Fibroblast of skin of scalp (primary cell): ENCODE data around the gene NPLOC4.

Experiments
- DNase-seq: peaks from one replicate; pipeline ENCODE4 v3.0.0-alpha.2; 2013

NPLOC4 gene

DNA sequence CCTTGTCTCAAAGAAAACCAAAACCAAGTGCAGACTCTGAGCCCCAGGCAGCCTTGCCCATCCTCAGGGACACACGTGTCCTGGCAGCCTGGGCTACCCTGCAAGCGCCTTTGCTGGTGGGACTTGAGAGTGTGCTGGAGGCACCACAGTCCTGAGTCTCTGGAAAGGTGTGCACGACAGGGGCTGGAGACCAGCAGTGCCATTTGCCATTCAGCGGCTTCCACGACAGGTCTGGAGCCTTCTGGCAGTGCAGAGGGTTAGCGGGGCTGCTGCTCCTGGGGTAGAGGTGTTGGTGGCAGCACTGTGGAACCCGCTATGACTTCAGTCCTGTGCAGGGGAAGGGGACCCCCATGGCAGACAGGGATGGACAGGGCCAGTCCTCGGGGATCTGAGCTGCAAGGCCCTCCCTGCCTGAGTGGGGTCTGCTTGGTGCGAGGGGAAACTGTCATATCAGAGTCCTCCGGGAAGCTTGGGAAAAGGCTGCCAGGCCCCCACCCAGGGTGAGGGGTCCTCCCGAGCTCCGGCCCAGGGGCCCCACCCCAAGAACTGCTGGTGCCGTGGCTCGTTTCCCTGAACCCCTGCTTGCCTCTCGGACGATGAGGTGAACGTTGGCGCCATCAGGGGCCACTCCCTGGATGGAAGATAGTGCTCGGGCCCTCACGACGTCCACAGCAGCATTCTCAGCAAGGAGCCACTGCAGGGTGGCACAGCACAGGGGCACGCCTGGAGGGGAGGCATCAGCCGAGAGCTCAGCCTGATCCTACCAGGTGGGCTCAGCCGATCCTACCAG, 91.6 kb downstream of the NPLOC4 start:
- DNase-seq: no peak

GRCh38 chr17:81544281-81544974, 92.5 kb downstream of the NPLOC4 start:
- no peak for DNase-seq

GRCh38 chr17:81543756-81544155, 93.2 kb downstream of the NPLOC4 start:
- no peak for DNase-seq

GRCh38 chr17:81543339-81543675, 93.6 kb downstream of the NPLOC4 start:
- DNase-seq: no peak

DNA sequence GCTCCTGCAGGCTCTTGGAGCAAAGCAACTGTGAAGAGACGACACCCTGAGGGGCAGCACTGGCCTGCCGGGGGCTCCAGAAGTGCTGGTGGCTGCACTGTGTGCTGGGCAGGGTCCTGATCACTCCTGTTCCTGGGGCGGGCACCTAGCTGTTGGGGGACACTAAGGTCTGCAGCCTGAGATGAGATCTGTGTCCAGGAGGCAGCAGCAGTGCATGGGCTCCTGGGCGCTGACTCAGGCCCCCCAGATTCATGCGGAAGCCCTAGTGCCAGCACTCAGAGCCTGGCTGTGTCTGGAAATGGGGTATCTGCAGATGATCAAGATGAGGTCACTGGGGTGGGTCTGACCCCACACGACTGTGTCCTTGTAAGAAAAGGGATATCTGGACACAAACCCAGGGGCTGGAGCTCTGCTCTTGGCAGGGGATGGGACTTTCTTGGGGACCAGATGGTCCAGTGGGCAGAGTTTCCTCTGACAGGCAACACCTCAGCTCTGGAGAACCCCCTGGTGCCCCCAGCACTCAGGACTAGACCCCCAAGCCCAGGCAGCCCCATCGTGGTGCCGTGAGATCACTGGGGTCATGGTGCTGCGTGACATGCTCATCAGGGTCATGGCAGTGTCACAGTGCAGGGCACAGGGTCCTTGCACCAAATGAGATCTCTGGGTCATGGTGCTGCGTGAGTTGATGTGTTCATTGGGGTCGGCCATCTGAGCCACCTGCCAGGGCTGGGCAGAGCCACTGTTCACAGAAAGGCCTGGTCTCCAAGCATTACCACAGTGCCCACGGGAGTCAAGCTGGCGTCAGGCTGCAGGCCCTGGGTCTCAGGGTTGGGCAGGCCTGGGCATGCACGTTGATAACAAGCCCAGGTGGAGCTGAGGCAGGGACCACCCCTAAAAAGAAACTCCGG, 94.2 kb downstream of the NPLOC4 start:
- DNase-seq: no peak

DNA sequence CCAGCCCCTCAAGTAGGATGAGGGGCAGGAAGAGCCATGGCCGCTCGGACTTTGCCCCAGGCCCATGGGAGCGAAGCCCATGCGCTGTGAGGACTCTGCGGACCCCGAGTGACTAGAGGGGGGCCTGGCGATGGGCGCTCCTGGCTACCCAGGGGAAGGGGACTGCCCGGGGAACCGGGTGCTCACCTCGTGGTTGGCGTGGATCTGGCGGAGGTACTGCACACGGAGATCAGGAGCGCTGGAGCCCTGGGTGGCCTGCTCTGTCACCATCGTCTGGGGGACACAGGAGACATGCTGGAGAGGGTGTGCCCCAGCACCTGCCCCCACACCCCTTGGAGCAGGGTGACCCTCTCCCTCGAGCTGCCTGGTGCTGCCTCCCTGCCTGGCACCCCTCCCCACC, 95.8 kb downstream of the NPLOC4 start:
- DNase-seq: no peak

DNA sequence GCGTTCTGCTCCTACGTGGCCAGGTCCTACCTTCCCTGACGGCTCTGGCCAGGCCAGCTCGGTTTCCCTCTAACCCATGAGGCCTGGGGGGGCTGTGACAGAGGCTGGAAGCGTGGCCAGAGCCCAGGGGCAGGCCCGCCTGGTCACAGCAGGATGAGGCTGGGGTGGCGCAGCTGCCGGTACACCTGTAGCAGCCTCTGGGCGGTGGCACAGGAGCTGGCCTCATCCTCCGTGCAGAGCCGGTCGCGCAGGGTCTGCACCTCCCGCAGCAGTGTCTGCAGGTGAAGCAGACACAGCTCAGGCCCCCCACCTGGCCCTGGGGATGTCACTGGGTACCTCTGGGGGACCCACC, 96.3 kb downstream of the NPLOC4 start:
- DNase-seq: no peak

GRCh38 chr17:81539961-81540675, 96.8 kb downstream of the NPLOC4 start:
- DNase-seq: no peak

DNA sequence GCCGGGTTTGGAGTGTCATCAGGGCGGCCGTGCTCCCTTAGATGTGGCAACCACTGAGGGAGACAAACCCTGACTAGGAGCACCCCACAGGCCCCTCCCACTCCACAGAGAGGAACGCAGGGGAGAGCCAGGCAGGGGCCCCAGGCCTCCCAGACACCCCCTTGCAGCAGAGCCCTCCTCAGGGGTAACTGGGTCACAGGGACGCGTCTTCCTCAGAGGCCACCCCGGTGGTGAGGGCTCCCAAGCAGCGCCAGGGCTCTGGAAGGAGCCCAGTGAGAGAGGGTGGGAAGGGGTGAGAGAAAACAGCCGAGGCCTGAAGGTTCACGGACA, 97.4 kb downstream of the NPLOC4 start:
- DNase-seq: no peak

GRCh38 chr17:81538651-81539570, 98.0 kb downstream of the NPLOC4 start:
- no peak for DNase-seq

DNA sequence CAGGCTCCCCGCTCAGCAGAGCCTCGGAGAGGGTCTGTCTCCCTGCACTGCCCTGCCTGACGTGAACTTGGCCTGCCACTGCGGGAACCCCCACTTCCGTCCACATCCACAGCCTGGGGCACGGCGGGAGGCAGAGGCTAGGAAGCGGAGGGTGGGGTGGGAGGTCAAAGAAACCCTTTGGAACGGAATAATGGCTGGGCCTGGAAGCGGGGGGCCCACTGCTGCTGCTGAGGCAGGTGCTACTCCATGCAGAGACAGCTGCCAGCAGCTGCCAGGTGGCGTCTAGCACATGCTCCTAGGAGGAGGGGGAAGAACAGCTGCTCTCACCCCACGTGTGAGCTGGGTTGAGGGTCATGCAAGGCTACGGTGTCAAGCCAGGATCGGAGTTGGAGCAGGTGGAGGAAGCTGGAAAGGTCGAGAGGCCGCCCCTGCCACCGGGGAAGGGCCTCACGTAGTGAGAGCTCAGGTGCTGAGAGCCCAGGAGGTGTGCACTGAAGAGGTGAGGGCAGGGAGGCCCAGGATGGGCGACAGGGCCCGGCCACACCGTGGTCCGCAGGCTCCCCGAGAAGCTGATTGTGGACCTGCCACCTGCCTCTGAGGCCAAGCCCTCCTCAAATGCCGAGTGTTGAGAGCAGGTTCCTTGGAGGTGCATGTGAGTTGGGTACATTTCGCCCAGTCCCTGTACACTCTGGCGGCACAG, 98.9 kb downstream of the NPLOC4 start:
- no peak for DNase-seq

DNA sequence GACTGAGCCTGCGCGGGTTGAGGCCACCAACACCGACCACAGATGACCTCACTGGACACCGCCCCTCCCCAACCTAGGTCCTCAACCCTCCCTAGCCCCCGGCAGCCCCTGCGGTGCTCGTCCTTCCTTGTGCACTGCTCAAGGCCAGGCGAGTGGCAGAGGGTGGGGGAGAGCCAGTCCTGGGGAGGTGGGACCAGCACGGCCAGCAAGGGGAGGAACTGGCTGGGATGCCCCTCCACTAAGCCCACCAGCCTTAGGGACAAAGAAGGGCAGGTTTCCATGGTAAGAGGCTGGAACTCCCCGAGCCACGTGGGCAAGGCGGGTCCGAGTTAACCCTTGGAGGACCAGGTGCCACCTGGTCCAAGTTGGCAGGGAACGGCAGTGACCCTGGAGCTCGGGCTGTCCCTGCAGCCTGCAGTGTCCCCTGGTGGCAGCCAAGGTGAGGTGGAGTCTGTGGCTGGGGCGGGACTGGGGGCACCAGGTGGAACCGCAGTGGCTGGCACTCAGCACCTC, 99.5 kb downstream of the NPLOC4 start:
- no peak for DNase-seq

DNA sequence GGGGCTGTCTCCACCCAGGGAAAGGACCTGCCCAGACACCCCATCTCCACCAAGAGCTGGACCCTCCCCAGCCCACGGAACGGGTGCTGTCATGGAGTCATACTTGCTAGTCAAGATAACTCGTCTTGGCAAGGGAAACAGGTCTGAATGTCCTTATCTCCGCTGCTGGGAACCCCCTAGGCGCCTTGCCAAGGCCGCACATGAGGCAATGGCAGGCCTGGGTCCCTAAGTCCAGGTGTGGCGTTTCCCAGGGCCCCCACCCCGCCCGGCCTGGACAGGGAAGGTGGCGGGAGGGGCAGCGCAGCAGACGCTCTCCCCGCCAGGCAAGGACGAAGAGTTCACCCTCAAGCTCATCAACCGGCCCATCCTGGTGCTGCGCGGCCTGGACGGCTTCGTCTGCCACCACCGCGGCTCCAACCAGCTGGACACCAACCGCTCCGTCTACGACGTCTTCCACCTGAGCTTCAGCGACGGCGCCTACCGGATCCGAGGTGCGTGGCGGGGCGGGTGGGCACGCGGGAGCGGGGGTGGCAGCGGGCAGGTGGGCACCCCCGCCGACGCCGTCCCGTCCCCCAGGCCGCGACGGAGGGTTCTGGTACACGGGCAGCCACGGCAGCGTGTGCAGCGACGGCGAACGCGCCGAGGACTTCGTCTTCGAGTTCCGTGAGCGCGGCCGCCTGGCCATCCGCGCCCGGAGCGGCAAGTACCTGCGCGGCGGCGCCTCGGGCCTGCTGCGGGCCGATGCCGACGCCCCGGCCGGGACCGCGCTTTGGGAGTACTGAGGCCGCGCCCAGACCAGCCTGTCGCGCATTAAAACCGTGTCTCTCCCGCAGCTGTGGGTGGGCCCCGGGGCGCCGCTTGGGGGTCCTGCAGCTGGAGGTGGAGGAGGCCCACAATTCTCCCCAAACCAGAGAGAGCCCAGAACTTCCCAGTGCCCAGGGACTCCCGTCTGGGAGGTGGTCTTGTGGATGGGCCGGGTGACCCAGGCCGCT, 100.3 kb downstream of the NPLOC4 start:
- DNase-seq: no peak

DNA sequence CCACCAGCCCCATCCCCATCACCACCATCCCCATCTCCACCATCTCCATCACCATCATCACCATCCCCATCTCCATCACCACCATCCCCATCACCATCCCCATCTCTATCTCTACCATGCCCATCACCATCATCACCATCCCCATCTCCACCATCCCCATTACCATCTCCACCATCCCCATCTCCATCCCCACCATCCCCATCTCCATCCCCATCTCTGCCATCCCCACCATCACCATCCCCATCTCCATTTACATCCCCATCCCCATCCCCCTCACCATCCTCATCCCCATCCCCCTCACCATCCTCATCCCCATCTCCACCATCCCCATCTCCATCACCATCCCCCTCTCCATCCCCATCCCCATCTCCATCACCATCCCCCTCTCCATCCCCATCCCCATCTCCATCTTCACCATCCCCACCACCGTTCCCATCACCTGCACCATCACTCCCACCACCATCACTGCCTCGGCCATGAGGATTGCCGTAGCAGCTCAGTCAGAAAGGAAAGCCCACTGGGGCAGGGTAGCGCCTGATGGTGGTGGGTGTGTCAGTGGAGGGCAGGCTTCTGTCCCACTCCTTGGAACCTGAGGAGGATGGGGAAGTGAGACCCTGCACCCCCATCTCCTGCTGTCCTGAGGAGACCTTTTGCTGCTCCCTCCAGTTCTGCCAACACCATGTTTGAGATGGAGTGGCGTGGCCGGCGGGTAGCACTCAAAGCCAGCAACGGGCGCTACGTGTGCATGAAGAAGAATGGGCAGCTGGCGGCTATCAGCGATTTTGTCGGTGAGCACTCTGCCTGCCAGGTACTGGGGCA, 101.2 kb downstream of the NPLOC4 start:
- no peak for DNase-seq

GRCh38 chr17:81535007-81535328, 101.9 kb downstream of the NPLOC4 start:
- DNase-seq: no peak

GRCh38 chr17:81534157-81535006, 102.5 kb downstream of the NPLOC4 start:
- DNase-seq: no peak

- DNase-seq: no peak
Observed at GRCh38 chr17:81533339-81534141, 103.4 kb downstream of the NPLOC4 start.
